Activated T-cell treated with anti-CD3 and anti-CD28 coated beads, Interleukin-2, amount 50 U/mL, for 24 hours (primary cell): ENCODE data around the gene FBXO15.

Experiments used
- DNase-seq: peaks from one replicate; pipeline ENCODE4 v3.0.0-alpha.2; 2020
- H3K27ac Mint-ChIP-seq: 2 replicates; pipeline ENCODE4 v1.8.0; 2020; ENCODE audit warnings: mild to moderate bottlenecking, mixed read lengths
- H3K27me3 Mint-ChIP-seq: 2 replicates; pipeline ENCODE4 v1.8.0; 2020; ENCODE audit warnings: mixed read lengths
- H3K36me3 Mint-ChIP-seq: 2 replicates; pipeline ENCODE4 v1.8.0; 2020; ENCODE audit warnings: low read depth, mixed read lengths
- H3K4me1 Mint-ChIP-seq: 2 replicates; pipeline ENCODE4 v1.8.0; 2020; ENCODE audit warnings: low read depth, mixed read lengths
- H3K4me3 Mint-ChIP-seq: 2 replicates; pipeline ENCODE4 v1.8.0; 2020; ENCODE audit warnings: mild to moderate bottlenecking, moderate library complexity, mixed read lengths
- H3K9me3 Mint-ChIP-seq: 2 replicates; pipeline ENCODE4 v1.8.0; 2020; ENCODE audit warnings: mixed read lengths

Gene FBXO15

DNA sequence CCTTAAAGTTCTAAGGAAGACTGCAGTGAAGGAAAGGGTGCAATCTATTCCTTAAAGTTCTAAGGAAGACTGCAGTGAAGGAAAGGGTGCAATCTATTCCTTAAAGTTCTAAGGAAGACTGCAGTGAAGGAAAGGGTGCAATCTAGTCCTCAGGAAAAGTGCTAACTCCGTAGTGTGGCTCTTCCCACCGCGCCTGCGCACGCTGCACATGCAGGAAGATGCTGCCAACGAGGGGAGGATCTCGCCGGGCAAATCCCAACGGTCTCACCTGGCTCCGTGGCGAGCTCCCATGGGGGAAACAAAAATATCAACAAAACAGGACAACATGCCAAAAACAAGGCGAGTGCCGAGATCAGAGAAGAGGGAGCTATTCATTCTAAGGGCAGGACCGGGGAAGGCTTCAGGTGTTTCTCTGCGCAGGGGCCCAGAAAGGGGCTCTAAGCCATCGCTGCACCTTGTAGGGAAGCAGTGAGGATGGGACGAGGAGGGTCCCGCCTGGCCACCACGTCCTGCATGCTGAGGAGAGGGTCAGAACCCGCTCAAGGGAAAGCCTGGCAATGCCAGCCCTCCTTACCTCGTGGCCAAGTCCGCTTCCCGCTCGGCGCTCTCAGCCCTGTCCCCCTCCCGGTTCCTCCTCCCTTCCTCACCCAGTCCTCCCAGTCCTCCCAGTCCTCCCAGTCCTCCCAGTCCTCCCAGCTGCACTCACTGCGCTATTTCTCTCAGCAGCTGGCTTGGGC lies 25.2 kb upstream of the FBXO15 start:
- Mint-ChIP-seq H3K4me3 (no peak overlapping the region), H3K27ac (no peak overlapping the region), H3K4me1 (peaks cover 5% of the 10 kb centered on the region), H3K36me3 (no peaks in the 10 kb centered on the region), H3K27me3 (peaks cover 26% of the 10 kb centered on the region), H3K9me3 (no peaks in the 10 kb centered on the region)
- DNase-seq, result no peak

DNA sequence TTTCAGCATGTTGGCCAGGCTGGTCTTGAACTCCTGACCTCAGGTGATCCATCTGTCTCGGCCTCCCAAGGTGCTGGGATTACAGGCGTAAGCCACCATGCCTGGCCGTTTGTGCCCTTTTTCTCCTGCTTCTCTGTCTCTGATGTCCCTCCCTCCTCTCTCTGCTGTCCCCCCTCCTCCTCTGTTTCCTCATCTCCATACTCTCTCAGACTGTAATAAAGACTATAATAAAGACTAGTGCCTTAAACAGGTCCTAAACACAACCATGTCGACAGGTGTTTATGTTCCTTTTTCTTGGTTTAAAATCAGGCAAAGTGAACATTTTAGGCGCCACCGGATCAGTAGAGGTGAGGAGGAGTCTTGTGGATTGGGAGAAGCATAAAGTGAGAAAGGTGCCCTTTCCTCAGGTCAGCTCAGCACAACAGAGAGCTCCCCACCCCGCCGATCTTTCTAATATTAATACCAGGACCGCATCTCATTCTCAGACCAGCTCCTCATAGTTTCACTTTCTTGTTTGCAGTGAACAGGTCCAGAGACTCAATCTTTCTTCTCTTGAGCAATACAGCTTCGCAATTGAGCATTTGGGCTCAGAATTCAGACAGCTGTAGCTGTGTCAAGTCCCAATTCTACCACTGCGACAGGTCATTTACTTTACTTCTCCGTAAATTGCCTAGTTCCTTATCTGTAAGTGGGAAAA lies 24.4 kb upstream of the FBXO15 start:
- H3K36me3 Mint-ChIP-seq, result no peaks in the 10 kb centered on the region
- H3K4me3 Mint-ChIP-seq, result no peak overlapping the region
- H3K9me3 Mint-ChIP-seq, result no peaks in the 10 kb centered on the region
- H3K4me1 Mint-ChIP-seq, result peaks cover 5% of the 10 kb centered on the region
- peaks cover 26% of the 10 kb centered on the region for H3K27me3 Mint-ChIP-seq
- DNase-seq, result no peak
- no peak overlapping the region for H3K27ac Mint-ChIP-seq

DNA sequence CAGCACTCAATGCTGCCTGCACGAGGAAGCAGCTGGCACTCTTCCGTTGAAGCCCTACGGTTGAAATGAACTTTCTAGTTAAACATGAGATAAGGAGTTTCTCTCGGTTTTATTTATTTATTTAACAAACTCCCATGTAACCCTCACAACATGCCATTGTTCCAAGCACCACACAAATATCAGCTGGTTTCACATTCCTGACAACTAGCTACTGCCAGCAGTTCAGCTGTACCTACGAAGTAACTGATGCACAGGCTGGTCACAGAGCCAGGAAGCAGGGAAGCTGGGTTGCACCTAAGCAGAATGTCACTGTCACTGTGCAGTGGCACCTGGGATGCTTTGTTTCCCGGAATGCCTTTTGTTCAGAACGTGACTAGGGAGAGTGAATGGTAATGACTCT lies 18.8 kb upstream of the FBXO15 start:
- Mint-ChIP-seq H3K36me3 (peaks cover 20% of the 10 kb centered on the region), H3K4me1 (peaks cover 5% of the 10 kb centered on the region), H3K9me3 (no peaks in the 10 kb centered on the region), H3K4me3 (no peak overlapping the region), H3K27ac (no peak overlapping the region), H3K27me3 (no peaks in the 10 kb centered on the region)
- DNase-seq, result no peak

DNA sequence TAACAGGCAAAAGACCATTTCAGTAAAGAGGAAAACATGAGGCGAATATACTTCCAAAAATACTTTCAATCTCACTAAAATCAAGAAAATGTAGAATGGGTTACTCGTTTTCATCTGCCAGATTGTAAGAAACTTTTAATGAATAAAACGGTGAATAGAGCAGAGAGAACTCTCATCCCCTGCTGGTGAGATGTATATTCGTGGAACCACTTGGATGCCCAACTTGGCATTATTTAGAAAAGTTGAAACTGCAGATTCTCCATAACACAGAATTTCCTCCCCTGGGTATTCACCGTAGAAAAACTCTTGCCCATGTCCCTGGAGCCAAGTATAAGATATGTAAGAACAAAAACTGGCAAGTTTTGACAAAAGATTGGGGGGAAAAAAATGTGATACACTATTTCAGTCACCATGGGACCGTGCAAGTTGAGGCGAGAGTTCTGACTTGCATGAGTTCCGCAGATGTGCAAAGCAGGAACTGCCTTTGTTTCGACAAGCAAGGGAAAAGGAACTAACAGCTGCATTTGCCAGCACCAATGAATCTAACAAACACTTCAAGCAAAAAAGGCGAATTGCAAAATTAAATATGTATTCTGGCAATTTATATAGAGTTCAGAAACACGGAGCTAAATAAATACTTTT lies 15.5 kb upstream of the FBXO15 start:
- H3K4me1 Mint-ChIP-seq, result peaks cover 5% of the 10 kb centered on the region
- H3K27ac Mint-ChIP-seq, result no peak overlapping the region
- H3K27me3 Mint-ChIP-seq, result no peaks in the 10 kb centered on the region

DNA sequence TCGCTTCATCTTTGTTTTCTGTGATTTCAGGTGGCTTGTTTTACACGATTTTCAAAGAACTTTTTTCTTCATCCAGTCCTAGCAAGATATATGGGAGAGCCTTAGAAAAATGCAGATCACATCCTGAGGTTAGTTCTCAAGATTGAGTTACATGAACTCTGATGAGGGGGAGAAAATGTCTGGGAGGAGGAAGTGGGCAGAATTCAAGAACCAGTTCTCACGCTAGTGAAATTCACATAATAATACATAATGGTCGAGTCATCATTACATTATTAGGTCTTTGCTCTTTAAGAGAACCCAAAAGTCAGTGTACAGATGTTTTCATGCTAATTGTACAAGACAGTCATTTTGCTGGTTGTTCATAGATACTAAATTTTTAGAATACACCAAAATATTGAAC lies 7.6 kb upstream of the FBXO15 start:
- Mint-ChIP-seq H3K27me3 (no peaks in the 10 kb centered on the region), H3K27ac (peak overlapping the region; percentile 48), H3K4me3 (no peak overlapping the region), H3K4me1 (peaks cover 36% of the 10 kb centered on the region), H3K9me3 (no peaks in the 10 kb centered on the region), H3K36me3 (peaks cover 90% of the 10 kb centered on the region)
- DNase-seq, result no peak

More for the DNA sequence above, 15.5 kb upstream of the FBXO15 start:
- peaks cover 53% of the 10 kb centered on the region for H3K36me3 Mint-ChIP-seq
- H3K4me3 Mint-ChIP-seq, result no peak overlapping the region
- no peaks in the 10 kb centered on the region for H3K9me3 Mint-ChIP-seq
- no peak for DNase-seq

DNA sequence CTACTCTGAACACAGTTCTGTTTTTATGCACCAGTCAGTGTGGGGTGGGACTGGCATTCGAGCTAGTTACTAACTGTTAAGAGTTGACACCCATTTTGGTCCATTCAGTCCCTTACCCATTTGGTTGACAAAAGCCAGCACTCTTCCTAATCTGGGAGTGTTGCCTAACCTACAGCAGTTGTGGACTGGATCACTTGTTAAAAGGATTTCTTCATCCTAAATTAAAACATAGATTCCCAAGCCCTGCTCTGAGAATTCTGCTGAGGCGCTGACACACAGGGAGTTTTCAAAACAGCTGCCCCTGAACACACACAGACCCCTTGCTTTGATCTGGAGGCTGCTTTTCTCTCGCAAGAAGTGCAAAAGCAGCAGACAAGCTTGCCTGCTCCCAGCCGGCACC lies 7.1 kb upstream of the FBXO15 start:
- Mint-ChIP-seq H3K36me3 (peaks cover 90% of the 10 kb centered on the region), H3K4me3 (no peak overlapping the region), H3K4me1 (peaks cover 41% of the 10 kb centered on the region), H3K27ac (no peak overlapping the region), H3K9me3 (no peaks in the 10 kb centered on the region), H3K27me3 (no peaks in the 10 kb centered on the region)
- DNase-seq, result no peak

DNA sequence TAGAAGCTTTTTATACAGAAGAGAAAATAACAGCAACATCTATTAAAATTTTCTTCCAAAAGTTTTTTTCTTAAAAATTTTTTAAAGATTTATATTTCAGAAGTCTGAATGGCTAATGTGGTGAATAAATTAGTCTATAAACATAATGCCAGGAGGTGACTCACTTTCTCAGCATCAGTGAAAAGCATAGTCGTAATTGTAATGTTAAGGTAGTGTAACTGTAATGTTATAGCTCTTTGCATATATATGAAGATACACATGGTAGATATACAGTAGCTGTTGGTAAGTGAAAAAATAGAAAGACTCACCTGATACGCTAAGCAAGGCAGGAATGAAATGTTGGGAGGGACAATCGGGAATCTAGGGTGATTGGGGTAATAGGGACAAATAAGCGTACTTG lies 6.2 kb upstream of the FBXO15 start:
- Mint-ChIP-seq H3K4me1 (peaks cover 47% of the 10 kb centered on the region), H3K4me3 (no peak overlapping the region), H3K27ac (no peak overlapping the region), H3K36me3 (peaks cover 90% of the 10 kb centered on the region), H3K9me3 (no peaks in the 10 kb centered on the region), H3K27me3 (no peaks in the 10 kb centered on the region)
- DNase-seq, result no peak

DNA sequence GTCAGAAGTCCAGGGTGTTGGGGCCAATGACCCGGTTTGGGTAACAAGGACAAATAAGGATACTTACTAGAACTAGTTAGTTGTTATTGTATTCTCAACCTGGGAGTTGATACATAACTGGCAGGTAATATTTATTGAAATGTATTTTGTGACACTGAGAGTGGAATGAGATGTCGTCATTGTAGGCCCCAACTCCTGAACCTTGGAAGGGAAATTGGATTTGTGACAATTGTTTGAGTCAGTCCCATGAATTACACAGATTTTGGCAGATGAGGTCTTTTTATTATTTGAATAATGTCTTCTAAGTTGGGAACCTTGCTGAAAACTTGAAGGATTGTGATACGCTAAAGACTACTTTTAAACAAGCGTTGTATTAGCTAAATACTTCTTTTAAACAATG lies 5.7 kb upstream of the FBXO15 start:
- Mint-ChIP-seq H3K27ac (peak overlapping the region; percentile 41), H3K9me3 (no peaks in the 10 kb centered on the region), H3K4me3 (no peak overlapping the region), H3K36me3 (peaks cover 90% of the 10 kb centered on the region), H3K4me1 (peaks cover 47% of the 10 kb centered on the region), H3K27me3 (no peaks in the 10 kb centered on the region)
- DNase-seq, result no peak

DNA sequence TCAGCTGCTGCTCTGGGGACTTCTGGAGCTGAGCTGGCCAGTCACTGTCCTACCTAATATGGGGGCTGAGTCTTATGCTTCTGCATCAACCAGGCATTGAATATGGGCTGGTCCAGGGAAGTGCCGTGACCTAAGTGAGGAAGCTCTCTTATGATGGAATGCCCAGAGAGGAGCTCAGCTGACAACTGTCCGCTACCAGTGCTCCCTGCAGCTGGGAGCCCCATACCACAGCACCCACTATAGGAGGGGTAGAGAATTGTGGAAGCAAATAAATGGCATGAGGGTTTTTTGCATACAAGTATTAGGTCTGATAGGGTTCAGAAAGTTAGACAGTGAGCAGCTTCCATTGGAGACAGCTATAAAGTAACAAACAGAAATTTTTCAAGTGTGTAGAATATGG lies 5.2 kb upstream of the FBXO15 start:
- no peak for DNase-seq

DNA sequence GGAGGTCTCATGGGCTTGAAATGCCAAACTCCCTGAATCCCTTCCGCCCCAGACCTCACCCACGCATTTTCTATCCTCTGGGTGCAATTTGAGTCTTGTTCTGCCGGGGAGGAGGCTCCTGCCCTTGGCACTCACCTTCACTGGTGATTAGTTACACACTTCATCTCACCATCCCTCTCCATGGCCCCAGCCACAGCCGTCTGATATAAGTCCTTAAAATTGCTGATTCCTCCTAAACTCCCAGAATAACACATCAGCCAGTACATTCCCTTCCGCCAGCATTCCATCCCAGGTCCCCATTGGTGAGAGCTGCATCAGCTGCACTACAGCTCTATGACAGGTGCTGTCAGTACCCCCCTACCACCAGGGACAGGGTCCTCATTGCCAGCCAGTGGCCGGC lies 4.6 kb upstream of the FBXO15 start:
- no peak for DNase-seq
- peaks cover 88% of the 10 kb centered on the region for H3K36me3 Mint-ChIP-seq
- no peak overlapping the region for H3K4me3 Mint-ChIP-seq
- peak overlapping the region; percentile 26 for H3K27ac Mint-ChIP-seq
- H3K9me3 Mint-ChIP-seq, result no peaks in the 10 kb centered on the region
- peaks cover 55% of the 10 kb centered on the region for H3K4me1 Mint-ChIP-seq
- H3K27me3 Mint-ChIP-seq, result no peaks in the 10 kb centered on the region

More for the DNA sequence above, 5.2 kb upstream of the FBXO15 start:
- peaks cover 88% of the 10 kb centered on the region for H3K36me3 Mint-ChIP-seq
- H3K27me3 Mint-ChIP-seq, result no peaks in the 10 kb centered on the region
- H3K4me3 Mint-ChIP-seq, result no peak overlapping the region
- H3K27ac Mint-ChIP-seq, result peak overlapping the region; percentile 41
- H3K9me3 Mint-ChIP-seq, result no peaks in the 10 kb centered on the region
- peaks cover 51% of the 10 kb centered on the region for H3K4me1 Mint-ChIP-seq

DNA sequence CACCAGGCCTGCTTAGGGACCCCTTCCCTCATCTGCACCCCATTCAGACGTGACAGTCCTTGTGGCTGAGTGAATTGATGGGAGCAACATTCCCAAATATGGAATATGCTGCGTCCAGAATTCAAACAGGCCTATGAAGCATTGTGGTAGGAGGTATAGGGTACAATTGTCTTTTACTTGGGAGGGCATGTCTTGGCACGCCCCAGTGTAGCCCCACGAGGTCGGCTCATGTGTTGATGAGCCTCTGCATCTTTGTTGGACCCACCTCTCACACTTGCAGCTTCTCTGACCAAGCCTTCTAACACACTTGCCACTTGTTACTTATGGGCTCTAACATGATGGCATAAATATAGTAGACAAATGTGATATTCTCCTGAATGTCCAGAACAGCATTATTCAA lies 2.2 kb upstream of the FBXO15 start:
- Mint-ChIP-seq H3K9me3 (no peaks in the 10 kb centered on the region), H3K27me3 (no peaks in the 10 kb centered on the region), H3K4me3 (peak overlapping the region; percentile 99), H3K4me1 (peaks cover 66% of the 10 kb centered on the region), H3K27ac (peak overlapping the region; percentile 100), H3K36me3 (peaks cover 70% of the 10 kb centered on the region)
- no peak for DNase-seq

DNA sequence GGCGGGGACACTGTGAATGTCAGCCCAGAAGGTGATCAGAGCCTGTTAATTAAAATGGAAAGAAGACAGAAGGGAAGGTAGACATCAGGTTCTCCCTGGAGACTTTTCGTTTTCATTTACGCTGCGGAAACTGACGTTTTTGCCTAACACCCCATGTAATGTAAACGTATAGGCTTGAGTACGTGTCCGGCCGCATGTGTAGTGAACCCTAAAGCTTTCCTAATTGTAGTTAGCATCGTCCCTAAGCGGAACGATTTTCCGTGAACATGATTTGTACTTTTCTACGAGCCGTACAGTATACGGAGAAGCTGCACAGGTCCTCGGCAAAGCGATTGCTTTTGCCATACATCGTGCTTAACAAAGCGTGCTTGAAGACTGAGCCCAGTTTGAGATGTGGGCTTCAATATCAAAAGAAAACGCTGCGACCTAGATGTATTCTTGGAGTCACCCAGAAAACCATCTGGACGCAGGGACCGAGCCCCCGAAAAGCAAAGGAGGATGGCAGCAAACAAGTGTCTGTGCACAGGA lies 973 bp upstream of the FBXO15 start:
- peak overlapping the region; percentile 99 for H3K4me3 Mint-ChIP-seq
- H3K9me3 Mint-ChIP-seq, result no peaks in the 10 kb centered on the region
- no peaks in the 10 kb centered on the region for H3K27me3 Mint-ChIP-seq
- peaks cover 59% of the 10 kb centered on the region for H3K36me3 Mint-ChIP-seq
- peak overlapping the region; percentile 100 for H3K27ac Mint-ChIP-seq
- DNase-seq, result peak; percentile 48
- peaks cover 60% of the 10 kb centered on the region for H3K4me1 Mint-ChIP-seq

DNA sequence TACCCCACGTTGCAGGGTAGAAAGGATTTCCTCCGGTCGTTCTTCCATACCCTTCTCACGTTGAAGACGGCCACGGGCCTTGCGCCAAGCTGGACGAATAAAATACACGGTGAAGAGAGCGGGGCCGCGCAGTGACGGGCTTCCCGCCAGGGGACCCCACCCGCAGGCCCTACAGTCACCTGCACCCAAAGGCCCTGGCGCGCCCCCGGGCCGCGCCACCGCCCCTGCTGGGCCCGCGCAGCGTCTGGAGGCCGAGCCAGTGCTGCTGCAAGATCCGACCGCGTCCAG lies 199 bp downstream of the FBXO15 start:
- H3K27me3 Mint-ChIP-seq, result no peaks in the 10 kb centered on the region
- H3K9me3 Mint-ChIP-seq, result no peaks in the 10 kb centered on the region
- peaks cover 50% of the 10 kb centered on the region for H3K4me1 Mint-ChIP-seq
- H3K4me3 Mint-ChIP-seq, result peak overlapping the region; percentile 99
- H3K27ac Mint-ChIP-seq, result peak overlapping the region; percentile 100
- DNase-seq, result no peak
- peaks cover 48% of the 10 kb centered on the region for H3K36me3 Mint-ChIP-seq

DNA sequence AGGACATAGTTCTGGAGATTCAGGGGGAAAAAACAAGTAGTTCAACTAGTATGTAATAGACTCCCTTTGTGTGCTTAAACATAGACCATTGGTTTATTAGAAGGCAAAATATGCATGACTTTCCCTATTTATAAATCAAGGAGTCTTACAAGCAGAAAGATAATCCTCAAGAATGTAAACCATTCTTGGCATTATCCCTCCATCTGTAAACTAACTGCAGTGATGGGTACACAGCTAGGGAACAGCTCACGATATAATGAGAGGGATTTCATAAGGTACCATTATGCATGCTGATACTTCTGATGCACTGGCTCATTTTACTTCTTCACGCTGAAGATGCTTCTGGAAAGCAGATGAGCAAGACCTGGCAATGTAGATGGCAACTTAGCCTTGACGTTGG lies 878 bp downstream of the FBXO15 start:
- peaks cover 43% of the 10 kb centered on the region for H3K36me3 Mint-ChIP-seq
- peak overlapping the region; percentile 100 for H3K27ac Mint-ChIP-seq
- DNase-seq, result no peak
- H3K9me3 Mint-ChIP-seq, result no peaks in the 10 kb centered on the region
- peaks cover 45% of the 10 kb centered on the region for H3K4me1 Mint-ChIP-seq
- peak overlapping the region; percentile 99 for H3K4me3 Mint-ChIP-seq
- H3K27me3 Mint-ChIP-seq, result no peaks in the 10 kb centered on the region

DNA sequence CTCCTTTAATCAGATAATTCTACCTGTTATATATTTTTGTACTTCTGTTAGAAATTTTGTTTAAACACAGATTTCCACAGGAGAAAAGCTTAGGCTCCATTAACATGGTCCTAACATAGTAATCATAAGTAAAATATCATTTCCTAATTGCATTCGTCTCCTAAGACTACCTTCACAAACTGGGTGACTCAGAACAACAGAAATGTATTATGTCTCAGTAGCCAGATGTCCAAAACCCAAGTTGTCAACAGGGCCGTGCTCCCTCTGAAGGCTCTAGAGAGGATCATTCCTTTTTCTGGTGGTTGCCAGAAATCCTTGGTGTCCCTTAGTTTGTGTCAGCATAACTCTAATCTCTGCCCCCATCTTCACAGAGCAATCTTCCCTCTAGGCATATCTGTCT lies 5.4 kb downstream of the FBXO15 start:
- H3K4me3 Mint-ChIP-seq, result no peak overlapping the region
- no peak overlapping the region for H3K27ac Mint-ChIP-seq
- peaks cover 2% of the 10 kb centered on the region for H3K36me3 Mint-ChIP-seq
- peaks cover 50% of the 10 kb centered on the region for H3K4me1 Mint-ChIP-seq
- no peaks in the 10 kb centered on the region for H3K9me3 Mint-ChIP-seq
- DNase-seq, result no peak
- peaks cover 6% of the 10 kb centered on the region for H3K27me3 Mint-ChIP-seq
